ENCODE results near the gene RGS21.

GRCh38 chr1:192284927-192285326 is 31.9 kb upstream of the RGS21 start:
- TF ChIP-seq CTCF (conservative IDR thresholded peaks at IDR 0.05; ENCODE audit: low read depth, low read length), result no peak
- no peak for TF ChIP-seq EZH2phosphoT487 (IDR thresholded peaks at IDR 0.05; ENCODE audit: borderline replicate concordance, low read length)
- no peak for TF ChIP-seq EZH2 (IDR thresholded peaks at IDR 0.05; ENCODE audit: low read length, unreplicated experiment)
